CD4-positive, alpha-beta memory T cell (primary cell): ENCODE data around the gene UNK. TPM values are rescaled to one million over a fixed set of nuclear protein-coding genes. Genes with fewer than 3 reads are reported as not detected.
"Not testable (repeated sequence)": the region's sequence is repeated elsewhere in the genome, so short reads cannot be mapped to it uniquely, and the experiment has no call there.

Experiments used
- CTCF ChIA-PET: fragments of 350-600 bp; sonication (Branson Sonifier 250); formaldehyde crosslinking; loops from one replicate; lab custom pipeline; 2021; ENCODE audit warnings: inconsistent platforms; ENCODE audit not compliant: partially characterized antibody; lab: Charles Lee
- POLR2A ChIA-PET: fragments of 350-600 bp; sonication (Branson Sonifier 250); formaldehyde crosslinking; loops from one replicate; lab custom pipeline; 2021; ENCODE audit not compliant: partially characterized antibody; lab: Charles Lee
- DNase-seq, 5 donors: peaks; one replicate each; pipeline versions ENCODE4 v3.0.0 to v3.0.0-alpha.2; 2020 to 2022; ENCODE audit warnings: mixed read lengths in 1 of 5
- H3K27ac ChIP-seq: one replicate; pipeline ENCODE4 v1.7.0; 2013; ENCODE audit warnings: low read depth, low read length
- H3K27me3 ChIP-seq: 2 replicates; pipeline ENCODE4 v1.7.0; 2013; ENCODE audit warnings: mild to moderate bottlenecking, low read length, moderate library complexity; ENCODE audit not compliant: insufficient read depth
- H3K36me3 ChIP-seq: 2 replicates; pipeline ENCODE4 v1.7.0; 2013; ENCODE audit warnings: mild to moderate bottlenecking, low read length, moderate library complexity; ENCODE audit not compliant: insufficient read depth
- H3K4me1 ChIP-seq: 2 replicates; pipeline ENCODE4 v1.7.0; 2013; ENCODE audit warnings: mild to moderate bottlenecking, low read length, moderate library complexity; ENCODE audit not compliant: insufficient read depth
- H3K4me3 ChIP-seq, 2 donors: one replicate each; pipeline ENCODE4 v1.7.0; 2013; ENCODE audit warnings: low read length in 2 of 2, mild to moderate bottlenecking in 1 of 2
- H3K9me3 ChIP-seq, 2 donors: one replicate each; pipeline ENCODE4 v1.7.0; 2013; ENCODE audit warnings: low read length in 2 of 2, control low read depth in 1 of 2; ENCODE audit not compliant: control insufficient read depth in 1 of 2
- H3K27ac Mint-ChIP-seq, 7 donors: one replicate each; pipeline ENCODE4 v1.8.0; 2020 to 2021; ENCODE audit warnings: mixed read lengths in 7 of 7, mild to moderate bottlenecking in 6 of 7, inconsistent platforms in 3 of 7, moderate library complexity in 3 of 7
- H3K27me3 Mint-ChIP-seq, 2 donors: one replicate each; pipeline ENCODE4 v1.8.0; 2020 to 2021; ENCODE audit warnings: mixed read lengths in 2 of 2
- H3K36me3 Mint-ChIP-seq, 2 donors: one replicate each; pipeline ENCODE4 v1.8.0; 2020 to 2021; ENCODE audit warnings: mixed read lengths in 2 of 2, inconsistent platforms in 1 of 2, mild to moderate bottlenecking in 1 of 2
- H3K4me1 Mint-ChIP-seq, 4 donors: one replicate each; pipeline ENCODE4 v1.8.0; 2020 to 2021; ENCODE audit warnings: mixed read lengths in 4 of 4, mild to moderate bottlenecking in 1 of 4
- H3K4me3 Mint-ChIP-seq, 8 donors: one replicate each; pipeline ENCODE4 v1.8.0; 2020 to 2021; ENCODE audit warnings: mixed read lengths in 8 of 8, mild to moderate bottlenecking in 7 of 8, moderate library complexity in 6 of 8, inconsistent platforms in 3 of 8
- H3K9me3 Mint-ChIP-seq, 8 donors: one replicate each; pipeline ENCODE4 v1.8.0; 2020 to 2021; ENCODE audit warnings: mixed read lengths in 8 of 8, mild to moderate bottlenecking in 5 of 8, inconsistent platforms in 3 of 8, moderate library complexity in 1 of 8
- intact Hi-C: fragments of 100-400 bp; cut with micrococcal nuclease; formaldehyde crosslinking; loops from one replicate; pipeline ENCODE4 v1.15.1; 2023
- polyA plus RNA-seq, 2 donors: library from polyadenylated mRNA; unstranded; fragments of 300-500 nt; fragmentation: Illumina TruSeq; gene quantifications; one replicate each; pipeline ENCODE4 v1.2.3, GENCODE V29; 2021
- total RNA-seq, 2 experiments: library from RNA; stranded (reverse); gene quantifications; one replicate each; pipeline ENCODE4 v1.2.3, GENCODE V29; 2021

The UNK gene
- total and polyA plus RNA-seq, 4 experiments from 2014 or later: 22.2 to 48.1 (median 34.4) TPM

GRCh38 chr17:75776386-75777295 lies 8.0 kb upstream of the UNK start:
- CTCF ChIA-PET: interaction anchor here (1.0 to 7.4 kb wide), 10 partner anchors 8 to 127 kb away, joined by 3 to 56 read pairs (median 6); partner anchors contain the start of genes GALK1, UNK and WBP2
- H3K36me3 Mint-ChIP-seq: peaks cover 28 to 44% of the 10 kb centered on the region in 2 donors
- intact Hi-C loops: no loop called here
- peaks cover 23 to 53% (median 35%) of the 10 kb centered on the region in 4 donors for H3K4me1 Mint-ChIP-seq
- H3K4me1 ChIP-seq: peaks cover 24% of the 10 kb centered on the region
- peaks cover 31% of the 10 kb centered on the region for H3K36me3 ChIP-seq
- peaks cover 1 to 2% of the 10 kb centered on the region in 2 donors for H3K27me3 Mint-ChIP-seq
- peak in 4 of 5 donors; percentile 35 to 61 (median 38) for DNase-seq
- H3K27ac Mint-ChIP-seq: peak overlapping the region; percentile 48 to 96 (median 85)
- H3K4me3 Mint-ChIP-seq: peak overlapping the region; percentile 83 to 99 (median 97)
- H3K9me3 Mint-ChIP-seq: peaks cover 0 to 16% (median 1%) of the 10 kb centered on the region in 8 donors
- POLR2A ChIA-PET: interaction anchor here (0.6 to 16.6 kb wide), 29 partner anchors 8 to 577 kb away, joined by 3 to 556 read pairs (median 7); partner anchors contain the start of genes GALK1, PRPSAP1, RECQL5 and SAP30BP
- H3K27ac ChIP-seq: peak overlapping the region; percentile 98
- peak overlapping the region in 1 of 2 donors; percentile 84 for H3K4me3 ChIP-seq
- no peaks in the 10 kb centered on the region for H3K27me3 ChIP-seq
- H3K9me3 ChIP-seq: no peaks in the 10 kb centered on the region

- Mint-ChIP-seq H3K4me3 (peak overlapping the region; percentile 83 to 99 (median 97)), H3K4me1 (peaks cover 22 to 53% (median 35%) of the 10 kb centered on the region in 4 donors), H3K27ac (peak overlapping the region; percentile 48 to 96 (median 85)), H3K9me3 (peaks cover 0 to 16% (median 1%) of the 10 kb centered on the region in 8 donors), H3K27me3 (peaks cover 1 to 2% of the 10 kb centered on the region in 2 donors), H3K36me3 (peaks cover 28 to 44% of the 10 kb centered on the region in 2 donors)
- POLR2A ChIA-PET: interaction anchor here (0.6 to 16.6 kb wide), 22 partner anchors 8 to 489 kb away, joined by 3 to 556 read pairs (median 8); partner anchors contain the start of genes GALK1, MRPL38, RECQL5 and SAP30BP
- CTCF ChIA-PET: interaction anchor here (1.0 to 7.4 kb wide), 7 partner anchors 9 to 78 kb away, joined by 3 to 56 read pairs (median 7); partner anchors contain the start of genes GALK1 and WBP2
- H3K4me3 ChIP-seq: peak overlapping the region; percentile 2 to 84
- H3K4me1 ChIP-seq: peaks cover 26% of the 10 kb centered on the region
- DNase-seq: peak in 2 of 5 donors; percentile 18 to 27
- H3K27ac ChIP-seq: peak overlapping the region; percentile 98
- intact Hi-C loops: no loop called here
- no peaks in the 10 kb centered on the region for H3K27me3 ChIP-seq
- H3K36me3 ChIP-seq: peaks cover 31% of the 10 kb centered on the region
- no peaks in the 10 kb centered on the region for H3K9me3 ChIP-seq
These were observed 7.2 kb upstream of the UNK start for GRCh38 chr17:75777296-75777922.

DNA sequence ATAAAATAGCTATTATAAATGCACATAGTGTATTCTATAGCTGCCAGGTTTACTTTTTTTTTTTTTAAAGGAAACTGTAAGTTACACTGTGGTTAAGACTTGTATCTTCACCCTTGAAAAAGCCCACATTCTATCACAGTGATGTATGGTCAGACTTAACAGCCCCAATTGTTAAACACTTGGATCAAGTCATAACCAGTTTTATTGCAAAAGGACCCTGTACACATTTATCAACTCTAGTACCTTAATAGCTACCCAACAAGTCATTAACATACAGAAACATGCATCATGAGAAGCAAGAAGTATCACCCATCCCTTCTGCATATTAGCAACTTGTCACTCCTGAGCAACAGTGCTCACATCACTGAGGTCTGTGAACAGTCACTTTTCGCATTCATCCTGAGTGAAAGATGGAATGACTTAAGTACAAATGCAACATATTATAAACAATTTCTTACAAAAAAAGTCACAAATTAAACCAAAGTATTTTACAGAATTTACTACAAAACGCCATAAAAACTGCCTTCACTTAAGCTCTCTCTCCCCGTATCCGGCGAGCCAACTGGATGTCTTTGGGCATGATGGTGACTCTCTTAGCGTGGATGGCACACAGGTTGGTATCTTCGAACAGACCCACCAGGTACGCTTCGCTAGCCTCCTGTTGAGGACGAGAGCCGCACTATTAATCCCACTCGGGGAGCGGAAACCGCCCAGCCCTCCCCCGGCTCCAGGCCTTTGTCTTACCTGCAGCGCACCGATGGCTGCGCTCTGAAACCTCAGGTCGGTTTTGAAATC lies 6.3 kb upstream of the UNK start:
- peak in 2 of 5 donors; percentile 6 to 20 for DNase-seq
- intact Hi-C loops: loop anchor here (2.0 kb wide), 1 partner anchor 119 kb away; the partner anchor contains the start of gene TRIM65
- CTCF ChIA-PET: interaction anchor here (1.0 to 7.4 kb wide), 4 partner anchors 15 to 77 kb away, joined by 3 to 56 read pairs (median 18); partner anchors contain the start of genes GALK1 and WBP2

GRCh38 chr17:75778861-75779249 lies 5.8 kb upstream of the UNK start:
- H3K4me3 ChIP-seq: peak overlapping the region; percentile 84 to 92
- ChIA-PET POLR2A (interaction anchor here (1.0 to 16.6 kb wide), 15 partner anchors 8 to 508 kb away, joined by 3 to 556 read pairs (median 14); partner anchors contain the start of genes GALK1, MIF4GD, MRPL38 and RECQL5), CTCF (interaction anchor here (2.0 to 7.4 kb wide), 3 partner anchors 15 to 77 kb away, joined by 7 to 56 read pairs (median 28); partner anchors contain the start of genes GALK1 and WBP2)
- DNase-seq: peak; percentile 67 to 81 (median 70)
- peaks cover 40% of the 10 kb centered on the region for H3K4me1 ChIP-seq
- H3K9me3 Mint-ChIP-seq: peaks cover 0 to 8% (median 1%) of the 10 kb centered on the region in 8 donors
- peak overlapping the region; percentile 98 for H3K27ac ChIP-seq
- no peaks in the 10 kb centered on the region for H3K9me3 ChIP-seq
- H3K4me1 Mint-ChIP-seq: peaks cover 32 to 65% (median 45%) of the 10 kb centered on the region in 4 donors
- peak overlapping the region; percentile 85 to 100 (median 93) for H3K27ac Mint-ChIP-seq
- intact Hi-C loops: loop anchor here (1.0 to 2.0 kb wide), 4 partner anchors 14 to 118 kb away; partner anchors contain the start of genes GALK1, TRIM65 and WBP2
- H3K27me3 Mint-ChIP-seq: peaks cover 1 to 2% of the 10 kb centered on the region in 2 donors
- peaks cover 28 to 46% of the 10 kb centered on the region in 2 donors for H3K36me3 Mint-ChIP-seq
- peaks cover 31% of the 10 kb centered on the region for H3K36me3 ChIP-seq
- no peaks in the 10 kb centered on the region for H3K27me3 ChIP-seq
- peak overlapping the region; percentile 92 to 99 (median 97) for H3K4me3 Mint-ChIP-seq

More for the DNA sequence above, 6.3 kb upstream of the UNK start:
- peaks cover 26 to 60% (median 42%) of the 10 kb centered on the region in 4 donors for H3K4me1 Mint-ChIP-seq
- H3K36me3 Mint-ChIP-seq: peaks cover 28 to 46% of the 10 kb centered on the region in 2 donors
- Histone ChIP-seq H3K4me3 (peak overlapping the region; percentile 84 to 92), H3K4me1 (peaks cover 34% of the 10 kb centered on the region), H3K27ac (peak overlapping the region; percentile 98), H3K36me3 (peaks cover 31% of the 10 kb centered on the region)
- peaks cover 0 to 13% (median 1%) of the 10 kb centered on the region in 8 donors for H3K9me3 Mint-ChIP-seq
- H3K27me3 Mint-ChIP-seq, H3K27me3 ChIP-seq, H3K9me3 ChIP-seq: not testable (repeated sequence)
- POLR2A ChIA-PET: interaction anchor here (0.8 to 16.6 kb wide), 19 partner anchors 8 to 488 kb away, joined by 3 to 556 read pairs (median 7); partner anchors contain the start of genes GALK1, MRPL38, RECQL5 and TRIM47
- peak overlapping the region; percentile 85 to 96 (median 93) for H3K27ac Mint-ChIP-seq
- H3K4me3 Mint-ChIP-seq: peak overlapping the region; percentile 92 to 99 (median 97)

GRCh38 chr17:75779250-75779986 lies 5.2 kb upstream of the UNK start:
- POLR2A ChIA-PET: interaction anchor here (0.6 to 16.6 kb wide), 30 partner anchors 7 to 781 kb away, joined by 3 to 556 read pairs (median 5); partner anchors contain the start of genes ACOX1, GALK1, MIF4GD and MRPL38
- Mint-ChIP-seq H3K36me3 (peaks cover 28 to 44% of the 10 kb centered on the region in 2 donors), H3K4me1 (peaks cover 32 to 70% (median 47%) of the 10 kb centered on the region in 4 donors)

More at GRCh38 chr17:75779250-75779986, 5.2 kb upstream of the UNK start:
- Mint-ChIP-seq H3K27ac (peak overlapping the region; percentile 96 to 100 (median 99)), H3K4me3 (peak overlapping the region; percentile 94 to 99 (median 98)), H3K9me3 (peaks cover 0 to 6% (median 1%) of the 10 kb centered on the region in 8 donors), H3K27me3 (peaks cover 1 to 2% of the 10 kb centered on the region in 2 donors)
- Histone ChIP-seq H3K4me3 (peak overlapping the region; percentile 18 to 84), H3K4me1 (peaks cover 45% of the 10 kb centered on the region), H3K9me3 (no peaks in the 10 kb centered on the region), H3K27me3 (no peaks in the 10 kb centered on the region), H3K27ac (peak overlapping the region; percentile 98), H3K36me3 (peaks cover 31% of the 10 kb centered on the region)
- DNase-seq: peak; percentile 94 to 98 (median 98)
- CTCF ChIA-PET: interaction anchor here (0.7 to 7.4 kb wide), 11 partner anchors 14 to 117 kb away, joined by 3 to 56 read pairs (median 5); partner anchors contain the start of genes GALK1, TRIM65 and WBP2
- intact Hi-C loops: loop anchor here (1.0 to 2.0 kb wide), 4 partner anchors 14 to 117 kb away; partner anchors contain the start of genes GALK1, TRIM65 and WBP2
